Breast epithelium (tissue), 4 donors: Measurements from ENCODE around the gene ZMIZ2. TPM values are rescaled to one million over a fixed set of nuclear protein-coding genes. Genes with fewer than 3 reads are reported as not detected.

ENCODE experiments used
- DNase-seq, 2 donors: peaks; one replicate each; pipeline ENCODE4 v3.0.0-alpha.2; 2019; ENCODE audit warnings: low spot score in 2 of 2
- H3K27ac ChIP-seq, 2 donors: fragments of 200-600 bp; sonication (generic) in 1 of 2; one replicate each; pipeline ENCODE4 v1.5.1; 2016 to 2019; ENCODE audit warnings: mild to moderate bottlenecking in 1 of 2
- H3K27me3 ChIP-seq, 2 donors: fragments of 200-600 bp; sonication (generic) in 1 of 2; one replicate each; pipeline versions ENCODE4 v1.5.1 to v1.6.0; 2017 to 2019; ENCODE audit warnings: control low read depth in 1 of 2, mild to moderate bottlenecking in 1 of 2
- H3K36me3 ChIP-seq: fragments of 200-600 bp; one replicate; pipeline ENCODE4 v1.5.1; 2019
- H3K4me1 ChIP-seq, 2 donors: fragments of 200-600 bp; sonication (generic); one replicate each; pipeline ENCODE4 v1.5.1; 2016 to 2019; ENCODE audit warnings: control low read depth in 1 of 2
- H3K4me3 ChIP-seq, 3 donors: fragments of 200-600 bp; sonication (generic); 1 replicate in 2 of 3; 2 replicates in 1 of 3; pipeline ENCODE4 v1.5.1; 2016 to 2019; ENCODE audit warnings: mild to moderate bottlenecking in 3 of 3, moderate library complexity in 2 of 3
- H3K9me3 ChIP-seq, 2 donors: fragments of 200-600 bp; sonication (generic) in 1 of 2; one replicate each; pipeline ENCODE4 v1.5.1; 2016 to 2019; ENCODE audit warnings: control low read depth in 1 of 2
- POLR2A ChIP-seq: fragments of 450-650 bp; IDR thresholded peaks from one replicate; pipeline ENCODE4 v1.6.1; 2016; ENCODE audit warnings: antibody characterized with exemption, mild to moderate bottlenecking, moderate library complexity
- POLR2AphosphoS5 ChIP-seq, 3 donors: sonication (generic); formaldehyde crosslinking; IDR thresholded peaks; one replicate each; pipeline ENCODE4 v1.6.1; 2017; ENCODE audit warnings: antibody characterized with exemption in 3 of 3
- intact Hi-C: fragments of 100-400 bp; cut with DNase I; formaldehyde crosslinking; loops from one replicate; pipeline ENCODE4 v1.15.1; 2023; ENCODE audit warnings: low total_unique reads
- total RNA-seq, 3 donors: library from RNA; depleted of rRNA; stranded (reverse); fragments of >200 nt; gene quantifications; one replicate each; pipeline ENCODE4 v1.1.0, GENCODE V29; 2016
- TF ChIP-seq, protein P1 (sequence below), 3 donors: fragments of 450-650 bp; IDR thresholded peaks; one replicate each; pipeline ENCODE4 v1.5.1; 2016 to 2017; ENCODE audit warnings: antibody characterized with exemption in 3 of 3, mild to moderate bottlenecking in 3 of 3, moderate library complexity in 3 of 3

ZMIZ2 gene
- total RNA-seq, 3 donors from 2014 or later: 12.5 to 30.1 (median 23.6) TPM

DNA sequence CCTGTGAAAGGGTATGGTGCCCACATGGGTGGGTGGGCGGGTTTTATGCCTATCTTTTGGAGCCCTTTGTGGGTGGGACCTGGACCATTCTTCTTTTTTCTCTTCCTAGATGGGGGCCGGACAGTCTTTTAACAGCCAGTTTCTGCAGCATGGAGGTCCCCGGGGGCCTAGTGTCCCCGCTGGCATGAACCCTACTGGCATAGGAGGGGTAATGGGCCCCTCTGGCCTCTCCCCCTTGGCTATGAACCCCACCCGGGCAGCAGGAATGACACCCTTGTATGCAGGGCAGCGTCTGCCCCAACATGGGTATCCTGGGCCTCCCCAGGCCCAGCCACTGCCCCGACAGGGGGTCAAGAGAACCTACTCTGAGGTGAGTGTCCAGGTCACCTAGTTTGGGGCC lies 9.1 kb downstream of the ZMIZ2 start:
- Histone ChIP-seq H3K36me3 (no peaks in the 10 kb centered on the region), H3K27ac (no peak overlapping the region), H3K4me1 (peaks cover 9 to 18% of the 10 kb centered on the region in 2 donors), H3K27me3 (no peaks in the 10 kb centered on the region), H3K9me3 (no peaks in the 10 kb centered on the region), H3K4me3 (no peak overlapping the region)
- DNase-seq: no peak
- intact Hi-C loops: loop anchor here (1.0 kb wide), 1 partner anchor 30 kb away; no protein-coding TSS in a partner anchor
- no peak for TF ChIP-seq POLR2A
- TF ChIP-seq, protein P1, sequence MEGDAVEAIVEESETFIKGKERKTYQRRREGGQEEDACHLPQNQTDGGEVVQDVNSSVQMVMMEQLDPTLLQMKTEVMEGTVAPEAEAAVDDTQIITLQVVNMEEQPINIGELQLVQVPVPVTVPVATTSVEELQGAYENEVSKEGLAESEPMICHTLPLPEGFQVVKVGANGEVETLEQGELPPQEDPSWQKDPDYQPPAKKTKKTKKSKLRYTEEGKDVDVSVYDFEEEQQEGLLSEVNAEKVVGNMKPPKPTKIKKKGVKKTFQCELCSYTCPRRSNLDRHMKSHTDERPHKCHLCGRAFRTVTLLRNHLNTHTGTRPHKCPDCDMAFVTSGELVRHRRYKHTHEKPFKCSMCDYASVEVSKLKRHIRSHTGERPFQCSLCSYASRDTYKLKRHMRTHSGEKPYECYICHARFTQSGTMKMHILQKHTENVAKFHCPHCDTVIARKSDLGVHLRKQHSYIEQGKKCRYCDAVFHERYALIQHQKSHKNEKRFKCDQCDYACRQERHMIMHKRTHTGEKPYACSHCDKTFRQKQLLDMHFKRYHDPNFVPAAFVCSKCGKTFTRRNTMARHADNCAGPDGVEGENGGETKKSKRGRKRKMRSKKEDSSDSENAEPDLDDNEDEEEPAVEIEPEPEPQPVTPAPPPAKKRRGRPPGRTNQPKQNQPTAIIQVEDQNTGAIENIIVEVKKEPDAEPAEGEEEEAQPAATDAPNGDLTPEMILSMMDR (IDR thresholded peaks at IDR 0.05): no peak
- no peak for TF ChIP-seq POLR2AphosphoS5 (IDR thresholded peaks at IDR 0.05)

DNA sequence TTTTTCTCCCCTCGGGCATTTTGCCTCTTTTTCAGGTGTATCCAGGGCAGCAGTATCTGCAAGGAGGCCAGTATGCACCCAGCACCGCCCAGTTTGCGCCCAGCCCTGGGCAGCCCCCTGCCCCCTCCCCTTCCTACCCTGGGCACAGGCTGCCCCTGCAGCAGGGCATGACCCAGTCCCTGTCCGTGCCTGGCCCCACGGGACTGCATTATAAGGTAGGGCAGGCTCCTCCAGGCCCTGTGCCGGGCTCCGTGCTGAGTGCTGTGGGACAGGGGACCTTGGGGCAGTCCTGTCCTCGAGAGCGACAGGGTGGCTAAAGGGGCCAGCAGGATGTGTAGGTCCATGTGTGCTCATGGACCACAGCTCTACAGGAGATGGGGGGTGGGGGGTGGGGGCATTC lies 10.6 kb downstream of the ZMIZ2 start:
- DNase-seq: no peak
- intact Hi-C loops: no loop called here
- Histone ChIP-seq H3K9me3 (no peaks in the 10 kb centered on the region), H3K27ac (no peak overlapping the region), H3K27me3 (no peaks in the 10 kb centered on the region), H3K4me3 (no peak overlapping the region), H3K36me3 (no peaks in the 10 kb centered on the region), H3K4me1 (peaks cover 9 to 18% of the 10 kb centered on the region in 2 donors)
- TF ChIP-seq POLR2AphosphoS5 (IDR thresholded peaks at IDR 0.05) (no peak), POLR2A (no peak)
- TF ChIP-seq, protein P1 (IDR thresholded peaks at IDR 0.05): no peak

DNA sequence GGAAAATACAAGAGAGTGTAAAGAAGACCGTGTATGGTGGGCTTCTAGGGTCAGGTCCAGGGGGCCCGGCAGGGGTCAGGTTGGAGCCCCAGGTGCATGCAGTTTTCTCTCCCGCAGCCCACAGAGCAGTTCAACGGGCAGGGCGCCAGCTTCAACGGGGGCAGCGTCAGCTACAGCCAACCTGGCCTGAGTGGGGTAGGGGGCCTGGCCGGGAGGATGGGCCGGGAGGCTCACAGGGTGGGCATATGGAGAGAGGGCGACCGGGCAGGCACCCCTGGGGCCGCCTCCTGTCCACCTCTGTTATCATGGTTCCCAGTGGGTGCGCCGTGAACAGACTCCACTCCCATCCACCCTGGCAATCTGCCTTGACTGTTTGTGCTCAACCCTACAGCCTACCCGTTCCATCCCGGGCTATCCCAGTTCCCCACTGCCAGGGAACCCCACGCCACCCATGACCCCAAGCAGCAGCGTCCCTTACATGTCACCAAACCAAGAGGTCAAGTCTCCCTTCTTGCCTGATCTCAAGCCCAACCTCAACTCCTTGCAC lies 11.5 kb downstream of the ZMIZ2 start:
- TF ChIP-seq, protein P1 (IDR thresholded peaks at IDR 0.05): no peak
- TF ChIP-seq POLR2AphosphoS5 (IDR thresholded peaks at IDR 0.05): no peak
- TF ChIP-seq POLR2A: no peak
- peaks cover 8 to 18% of the 10 kb centered on the region in 2 donors for H3K4me1 ChIP-seq
- no peak overlapping the region for H3K27ac ChIP-seq
- no peaks in the 10 kb centered on the region for H3K27me3 ChIP-seq
- intact Hi-C loops: no loop called here
- H3K9me3 ChIP-seq: no peaks in the 10 kb centered on the region
- H3K36me3 ChIP-seq: no peaks in the 10 kb centered on the region
- H3K4me3 ChIP-seq: no peak overlapping the region
- DNase-seq: no peak

DNA sequence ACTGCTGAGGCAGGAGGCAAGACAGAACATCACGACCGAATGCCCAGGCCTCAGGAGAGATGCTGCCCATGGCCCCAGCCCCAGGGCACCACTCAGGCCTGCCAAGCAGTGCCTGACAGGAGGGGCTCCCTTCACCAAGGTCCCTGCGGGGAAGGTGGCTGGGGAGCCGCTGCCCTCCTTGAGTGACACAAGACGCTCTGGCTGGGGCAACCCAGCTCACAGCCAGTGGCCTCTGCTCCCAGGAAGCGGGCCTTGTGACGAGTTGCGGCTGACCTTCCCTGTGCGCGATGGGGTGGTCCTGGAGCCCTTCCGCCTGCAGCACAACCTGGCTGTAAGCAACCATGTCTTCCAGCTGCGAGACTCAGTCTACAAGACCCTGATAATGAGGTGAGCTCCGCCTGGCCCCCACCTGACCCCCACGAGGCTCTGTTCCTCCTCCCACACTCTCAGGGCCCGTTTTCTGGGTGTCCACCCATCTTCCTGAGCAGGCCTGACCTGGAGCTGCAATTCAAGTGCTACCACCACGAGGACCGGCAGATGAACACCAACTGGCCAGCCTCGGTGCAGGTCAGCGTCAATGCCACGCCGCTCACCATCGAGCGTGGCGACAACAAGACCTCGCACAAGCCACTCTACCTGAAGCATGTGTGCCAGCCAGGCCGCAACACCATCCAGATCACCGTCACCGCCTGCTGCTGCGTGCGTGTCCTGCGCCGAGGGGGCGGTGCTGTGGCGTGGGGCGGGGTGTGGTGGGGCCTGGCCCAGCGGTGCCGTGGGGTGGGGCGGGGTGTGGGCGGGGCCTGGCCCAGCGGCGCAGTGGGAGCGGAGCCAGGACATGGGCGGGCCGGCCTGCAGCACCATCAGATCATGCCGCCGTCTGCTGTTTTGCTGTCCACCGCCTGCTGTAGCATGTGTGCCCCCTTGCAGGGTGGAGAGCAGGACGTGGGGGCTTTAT lies 12.8 kb downstream of the ZMIZ2 start:
- Histone ChIP-seq H3K36me3 (peaks cover 4% of the 10 kb centered on the region), H3K27ac (peak overlapping the region in 1 of 2 donors; percentile 6), H3K9me3 (no peaks in the 10 kb centered on the region), H3K4me3 (no peak overlapping the region), H3K4me1 (peaks cover 0 to 6% of the 10 kb centered on the region in 2 donors), H3K27me3 (no peaks in the 10 kb centered on the region)
- TF ChIP-seq POLR2AphosphoS5 (IDR thresholded peaks at IDR 0.05) (no peak), POLR2A (no peak)
- TF ChIP-seq, protein P1 (IDR thresholded peaks at IDR 0.05): no peak
- no peak for DNase-seq
- intact Hi-C loops: no loop called here

DNA sequence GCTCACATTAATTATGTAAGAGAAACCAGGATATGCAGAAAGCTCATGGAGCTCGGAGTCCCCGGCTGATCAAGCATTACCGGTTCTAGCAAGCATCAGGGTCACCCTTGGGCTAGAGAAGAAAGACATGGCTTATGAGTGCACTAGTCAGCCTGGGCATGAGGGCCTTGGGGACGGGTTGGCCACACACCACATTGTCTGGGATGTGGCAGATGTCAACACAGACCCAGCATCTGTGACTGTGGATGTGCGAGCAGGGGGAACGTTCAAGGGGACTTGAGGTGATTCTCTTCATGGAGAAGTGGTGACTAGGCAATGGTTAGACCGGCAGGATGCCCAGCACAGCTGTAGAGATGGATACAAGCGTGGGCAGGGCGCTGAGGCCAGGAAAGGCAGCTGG lies 13.7 kb downstream of the ZMIZ2 start:
- peaks cover 0 to under 1% of the 10 kb centered on the region in 2 donors for H3K4me1 ChIP-seq
- no peaks in the 10 kb centered on the region for H3K9me3 ChIP-seq
- TF ChIP-seq, protein P1 (IDR thresholded peaks at IDR 0.05): no peak
- TF ChIP-seq POLR2A (no peak), POLR2AphosphoS5 (IDR thresholded peaks at IDR 0.05) (no peak)
- intact Hi-C loops: no loop called here
- H3K27me3 ChIP-seq: no peaks in the 10 kb centered on the region
- no peak overlapping the region for H3K27ac ChIP-seq
- peaks cover 4% of the 10 kb centered on the region for H3K36me3 ChIP-seq
- H3K4me3 ChIP-seq: no peak overlapping the region
- DNase-seq: no peak
